RWPE1 (cell line): ENCODE results near the gene IL15RA.
"Not testable (repeated sequence)": the region's sequence is repeated elsewhere in the genome, so short reads cannot be mapped to it uniquely, and the experiment has no call there.

Experiments used
- CTCF ChIA-PET: fragments of 350-600 bp; sonication (Branson Sonifier 250); formaldehyde crosslinking; extraction: SDS; loops from one replicate; lab custom pipeline; 2021; lab: Yijun Ruan, JAX
- POLR2A ChIA-PET: fragments of 400-600 bp; formaldehyde crosslinking; extraction: SDS; loops from one replicate; lab custom pipeline; 2020; ENCODE audit warnings: antibody characterized with exemption; ENCODE audit not compliant: low non-redundant PET; lab: Yijun Ruan, JAX
- DNase-seq: peaks from one replicate; pipeline ENCODE4 v3.0.0; 2012; ENCODE audit warnings: low spot score
- H3K27ac ChIP-seq: fragments of 450-650 bp; 2 replicates; pipeline ENCODE4 v1.5.1; 2017
- CTCF ChIP-seq: fragments of 450-650 bp; conservative IDR thresholded peaks from 2 replicates; pipeline ENCODE4 v1.5.1; 2017; ENCODE audit warnings: low read depth, mild to moderate bottlenecking

The IL15RA gene

GRCh38 chr10:5911670-5912069 is 65.7 kb downstream of the IL15RA start:
- ChIA-PET CTCF (no interaction called here), POLR2A (no interaction called here)
- no peak overlapping the region for H3K27ac ChIP-seq
- DNase-seq: no peak
- no peak for TF ChIP-seq CTCF

GRCh38 chr10:5910323-5911100 is 66.8 kb downstream of the IL15RA start:
- ChIA-PET POLR2A (no interaction called here), CTCF (interaction anchor here (0.6 kb wide), 1 partner anchor 37 kb away, joined by 3 read pairs; no protein-coding TSS in a partner anchor)
- TF ChIP-seq CTCF: no peak
- H3K27ac ChIP-seq: no peak overlapping the region
- no peak for DNase-seq

GRCh38 chr10:5908676-5909075 is 68.7 kb downstream of the IL15RA start:
- H3K27ac ChIP-seq, DNase-seq, CTCF ChIA-PET: not testable (repeated sequence)
- POLR2A ChIA-PET: interaction anchor here (0.8 kb wide), 1 partner anchor 9 kb away, joined by 3 read pairs; no protein-coding TSS in a partner anchor

GRCh38 chr10:5906651-5907050 is 70.7 kb downstream of the IL15RA start:
- no peak overlapping the region; the same call in 1 of the 2 replicates for H3K27ac ChIP-seq
- CTCF ChIA-PET: no interaction called here
- POLR2A ChIA-PET: no interaction called here
- no peak for TF ChIP-seq CTCF
- DNase-seq: no peak

GRCh38 chr10:5905854-5906507 is 71.4 kb downstream of the IL15RA start:
- no peak overlapping the region for H3K27ac ChIP-seq
- ChIA-PET POLR2A (no interaction called here), CTCF (no interaction called here)
- no peak for DNase-seq
- TF ChIP-seq CTCF: no peak

- POLR2A ChIA-PET: no interaction called here
- no peak for DNase-seq
Observed at GRCh38 chr10:5904227-5904626, 73.1 kb downstream of the IL15RA start.

More at GRCh38 chr10:5904227-5904626, 73.1 kb downstream of the IL15RA start:
- TF ChIP-seq CTCF: no peak
- CTCF ChIA-PET: no interaction called here
- no peak overlapping the region for H3K27ac ChIP-seq
